Measurements from ENCODE around the gene ADAM15. TPM values are rescaled to one million over a fixed set of nuclear protein-coding genes. Genes with fewer than 3 reads are reported as not detected.
A peak's percentile ranks its signal among the peaks of the same experiment; 100 is the strongest.

ADAM15 gene
- total RNA-seq, 4 donors from 2014 or later, result 51.3 to 75.5 (median 65.6) TPM

- Histone ChIP-seq H3K36me3 (no peaks in the 10 kb centered on the region), H3K27ac (no peak overlapping the region), H3K27me3 (no peaks in the 10 kb centered on the region), H3K9me3 (no peaks in the 10 kb centered on the region), H3K4me1 (peaks cover 17 to 25% of the 10 kb centered on the region in 2 donors), H3K4me3 (replicated peaks in 1 of 3) (no peak overlapping the region)
- 94% methylated on average over 3 of the region's 3 CpGs for WGBS, 2 donors
- DNase-seq, result no peak
- TF ChIP-seq CTCF (IDR thresholded peaks at IDR 0.05), result no peak
- intact Hi-C loops (cut with DNase I), result loop anchor here (10.0 kb wide), 2 partner anchors 404 to 504 kb away; partner anchors contain the start of gene CHRNB2
These were observed 17.5 kb downstream of the ADAM15 start for GRCh38 chr1:155068599-155068998.

GRCh38 chr1:155069551-155070157 lies 18.5 kb downstream of the ADAM15 start:
- WGBS, 2 donors, result 82 to 96% methylated on average over 5 to 7 of the region's 7 CpGs
- Histone ChIP-seq H3K4me3 (replicated peaks in 1 of 3) (no peak overlapping the region), H3K4me1 (peaks cover 11 to 17% of the 10 kb centered on the region in 2 donors), H3K27ac (no peak overlapping the region), H3K9me3 (no peaks in the 10 kb centered on the region), H3K27me3 (no peaks in the 10 kb centered on the region), H3K36me3 (no peaks in the 10 kb centered on the region)
- DNase-seq, result no peak
- intact Hi-C loops (cut with DNase I), result loop anchor here (10.0 kb wide), 2 partner anchors 405 to 505 kb away; partner anchors contain the start of gene CHRNB2
- TF ChIP-seq CTCF (IDR thresholded peaks at IDR 0.05) (no peak), POLR2A (IDR thresholded peaks at IDR 0.05) (no peak)

GRCh38 chr1:155070158-155070621 lies 19.1 kb downstream of the ADAM15 start:
- DNase-seq, result no peak
- Histone ChIP-seq H3K4me3 (replicated peaks in 1 of 3) (no peak overlapping the region), H3K27ac (no peak overlapping the region), H3K4me1 (peaks cover 6 to 16% of the 10 kb centered on the region in 2 donors), H3K9me3 (no peaks in the 10 kb centered on the region), H3K36me3 (no peaks in the 10 kb centered on the region), H3K27me3 (no peaks in the 10 kb centered on the region)
- TF ChIP-seq CTCF (IDR thresholded peaks at IDR 0.05), result no peak
- no peak for TF ChIP-seq POLR2A (IDR thresholded peaks at IDR 0.05)
- 32 to 53% methylated on average over 6 to 25 of the region's 28 CpGs for WGBS, 2 donors
- intact Hi-C loops (cut with DNase I), result no loop called here

GRCh38 chr1:155070721-155071569 lies 19.8 kb downstream of the ADAM15 start:
- Histone ChIP-seq H3K27ac (no peak overlapping the region), H3K36me3 (no peaks in the 10 kb centered on the region), H3K4me1 (peaks cover 6 to 16% of the 10 kb centered on the region in 2 donors), H3K27me3 (no peaks in the 10 kb centered on the region), H3K4me3 (replicated peaks in 1 of 3) (peak overlapping the region in 2 of 3 donors; percentile 27 to 30), H3K9me3 (no peaks in the 10 kb centered on the region)
- intact Hi-C loops (cut with DNase I), result no loop called here
- 6 to 12% methylated on average over 31 to 41 of the region's 61 CpGs for WGBS, 2 donors
- DNase-seq, result peak; percentile 74 to 75
- no peak for TF ChIP-seq POLR2A (IDR thresholded peaks at IDR 0.05)
- TF ChIP-seq CTCF (IDR thresholded peaks at IDR 0.05), result peak in 5 of 6 experiments; percentile 20 to 49 (median 30)

- DNase-seq, result no peak
- Histone ChIP-seq H3K27me3 (no peaks in the 10 kb centered on the region), H3K36me3 (no peaks in the 10 kb centered on the region), H3K4me1 (peaks cover 6 to 16% of the 10 kb centered on the region in 2 donors), H3K4me3 (replicated peaks in 1 of 3) (peak overlapping the region in 1 of 3 donors; percentile 30), H3K27ac (no peak overlapping the region), H3K9me3 (no peaks in the 10 kb centered on the region)
- intact Hi-C loops (cut with DNase I), result no loop called here
- WGBS, 2 donors, result 53 to 57% methylated on average over 14 of the region's 14 CpGs
- TF ChIP-seq CTCF (IDR thresholded peaks at IDR 0.05) (no peak), POLR2A (IDR thresholded peaks at IDR 0.05) (no peak)
These were observed 20.6 kb downstream of the ADAM15 start for GRCh38 chr1:155071701-155072100.
